Common myeloid progenitor, CD34-positive (primary cell): Measurements from ENCODE around the gene PPRC1.
A peak's percentile ranks its signal among the peaks of the same experiment; 100 is the strongest.
"Not testable (repeated sequence)": the region's sequence is repeated elsewhere in the genome, so short reads cannot be mapped to it uniquely, and the experiment has no call there.

Experiments
- CTCF ChIA-PET: fragments of 350-600 bp; sonication (Branson Sonifier 250); formaldehyde crosslinking; loops from one replicate; lab custom pipeline; 2021; ENCODE audit warnings: antibody characterized with exemption; lab: Charles Lee
- POLR2A ChIA-PET: fragments of 350-600 bp; sonication (Branson Sonifier 250); formaldehyde crosslinking; loops from one replicate; lab custom pipeline; 2021; ENCODE audit warnings: antibody characterized with exemption; lab: Charles Lee
- DNase-seq, 3 donors: peaks; one replicate each; pipeline versions ENCODE4 v3.0.0 to v3.0.0-alpha.2; 2013
- H3K27ac ChIP-seq, 2 experiments: 1 replicate in 1 of 2; 2 replicates in 1 of 2; pipeline ENCODE4 v1.7.0; 2013; ENCODE audit warnings: inconsistent platforms in 2 of 2, low read length in 2 of 2, mild to moderate bottlenecking in 2 of 2, low read depth in 1 of 2, moderate library complexity in 1 of 2; ENCODE audit not compliant: severe bottlenecking in 2 of 2, insufficient read depth in 1 of 2, poor library complexity in 1 of 2
- H3K27me3 ChIP-seq, 5 experiments: replicated peaks in 2 of 5; 1 replicate in 3 of 5; 2 replicates in 2 of 5; pipeline versions ENCODE4 v1.6.1 to v1.7.0; 2013; ENCODE audit warnings: low read length in 4 of 5, mild to moderate bottlenecking in 2 of 5, moderate library complexity in 2 of 5, inconsistent platforms in 1 of 5; ENCODE audit not compliant: insufficient read depth in 5 of 5, control insufficient read depth in 4 of 5
- H3K36me3 ChIP-seq, 4 experiments: 1 replicate in 2 of 4; 2 replicates in 2 of 4; pipeline versions ENCODE4 v1.6.1 to v1.7.0; 2013; ENCODE audit warnings: low read length in 3 of 4, control low read depth in 1 of 4, mild to moderate bottlenecking in 1 of 4; ENCODE audit not compliant: control insufficient read depth in 4 of 4, insufficient read depth in 4 of 4
- H3K4me1 ChIP-seq, 4 experiments: 1 replicate in 3 of 4; 2 replicates in 1 of 4; pipeline versions ENCODE4 v1.6.1 to v1.7.1; 2013; ENCODE audit warnings: low read length in 3 of 4, mild to moderate bottlenecking in 3 of 4, control low read depth in 1 of 4, inconsistent platforms in 1 of 4, moderate library complexity in 1 of 4; ENCODE audit not compliant: control insufficient read depth in 4 of 4, insufficient read depth in 4 of 4; ENCODE audit errors: control extremely low read depth in 1 of 4
- H3K4me3 ChIP-seq, 7 experiments: 1 replicate in 4 of 7; 2 replicates in 3 of 7; pipeline versions ENCODE4 v1.5.1 to v1.7.0; 2013; ENCODE audit warnings: mild to moderate bottlenecking in 7 of 7, low read length in 6 of 7, moderate library complexity in 6 of 7, inconsistent platforms in 2 of 7, low read depth in 2 of 7, control low read depth in 1 of 7; ENCODE audit not compliant: insufficient read depth in 4 of 7, control insufficient read depth in 1 of 7; ENCODE audit errors: extremely low read depth in 1 of 7
- H3K9me3 ChIP-seq, 5 experiments: 1 replicate in 4 of 5; 2 replicates in 1 of 5; pipeline versions ENCODE4 v1.6.1 to v1.7.1; 2013; ENCODE audit warnings: low read length in 4 of 5, mild to moderate bottlenecking in 2 of 5, inconsistent platforms in 1 of 5, low read depth in 1 of 5, moderate library complexity in 1 of 5; ENCODE audit not compliant: control insufficient read depth in 4 of 5, insufficient read depth in 2 of 5; ENCODE audit errors: control extremely low read depth in 1 of 5
- WGBS: methylation state at CpG from one replicate; pipeline ENCODE4 v1.1.5; 2013; ENCODE audit not compliant: insufficient coverage; 5-methylcytosine and 5-hydroxymethylcytosine counted together

Gene PPRC1

GRCh38 chr10:102188298-102188940 is 55.6 kb downstream of the PPRC1 start:
- peaks cover 0 to 2% (median 0%) of the 10 kb centered on the region in 4 experiments for H3K4me1 ChIP-seq
- H3K27me3 ChIP-seq = no peaks in the 10 kb centered on the region
- no peak overlapping the region for H3K27ac ChIP-seq
- ChIA-PET POLR2A (no interaction called here), CTCF (interaction anchor here (1.2 kb wide), 1 partner anchor 41 kb away, joined by 4 read pairs; no protein-coding TSS in a partner anchor)
- peaks cover 0 to 18% (median 11%) of the 10 kb centered on the region in 5 experiments for H3K9me3 ChIP-seq
- 100% methylated on average over 3 of the region's 3 CpGs for whole genome bisulfite sequencing
- DNase-seq = no peak
- no peaks in the 10 kb centered on the region for H3K36me3 ChIP-seq
- H3K4me3 ChIP-seq = no peak overlapping the region

- H3K4me1 ChIP-seq, H3K27ac ChIP-seq, H3K36me3 ChIP-seq, H3K27me3 ChIP-seq, CTCF ChIA-PET: not testable (repeated sequence)
- POLR2A ChIA-PET = interaction anchor here (0.6 kb wide), 1 partner anchor 24 kb away, joined by 3 read pairs; no protein-coding TSS in a partner anchor
- peak in 2 of 3 donors; percentile 6 to 20 for DNase-seq
- Histone ChIP-seq H3K9me3 (peaks cover 0 to 18% (median 11%) of the 10 kb centered on the region in 5 experiments), H3K4me3 (peak overlapping the region in 1 of 7 experiments; percentile 10)
- 91% methylated on average over 4 of the region's 7 CpGs for WGBS
Measured at GRCh38 chr10:102188941-102189898, 56.4 kb downstream of the PPRC1 start.

- Histone ChIP-seq H3K4me1 (peaks cover 0 to 2% (median 0%) of the 10 kb centered on the region in 4 experiments), H3K27me3 (peaks cover 0 to 4% (median 0%) of the 10 kb centered on the region in 5 experiments), H3K27ac (no peak overlapping the region), H3K4me3 (no peak overlapping the region), H3K9me3 (peaks cover 0 to 15% (median 11%) of the 10 kb centered on the region in 5 experiments), H3K36me3 (no peaks in the 10 kb centered on the region)
- DNase-seq = no peak
- WGBS = 88% methylated on average over 5 of the region's 7 CpGs
- ChIA-PET POLR2A (no interaction called here), CTCF (interaction anchor here (0.8 kb wide), 1 partner anchor 8 kb away, joined by 3 read pairs; no protein-coding TSS in a partner anchor)
Measured at GRCh38 chr10:102191956-102192355, 59.1 kb downstream of the PPRC1 start.

- CTCF ChIA-PET = no interaction called here
- WGBS = 98% methylated on average over 5 of the region's 6 CpGs
- Histone ChIP-seq H3K4me3 (no peak overlapping the region), H3K27me3 (peaks cover 0 to 4% (median 0%) of the 10 kb centered on the region in 5 experiments), H3K36me3 (no peaks in the 10 kb centered on the region), H3K27ac (no peak overlapping the region), H3K4me1 (no peaks in the 10 kb centered on the region), H3K9me3 (peaks cover 0 to 15% (median 10%) of the 10 kb centered on the region in 5 experiments)
- POLR2A ChIA-PET = no interaction called here
- DNase-seq = no peak
Measured at GRCh38 chr10:102195296-102195870, 62.5 kb downstream of the PPRC1 start.

GRCh38 chr10:102196893-102197292 is 64.1 kb downstream of the PPRC1 start:
- Histone ChIP-seq H3K4me3 (no peak overlapping the region), H3K36me3 (no peaks in the 10 kb centered on the region), H3K27me3 (peaks cover 0 to 4% (median 0%) of the 10 kb centered on the region in 5 experiments), H3K4me1 (no peaks in the 10 kb centered on the region), H3K27ac (no peak overlapping the region), H3K9me3 (peaks cover 0 to 8% (median 5%) of the 10 kb centered on the region in 5 experiments)
- ChIA-PET CTCF (no interaction called here), POLR2A (no interaction called here)
- DNase-seq = no peak
- 50% methylated on average over 1 of the region's 2 CpGs for WGBS

- 50% methylated on average over 1 of the region's 2 CpGs for WGBS
- CTCF ChIA-PET = interaction anchor here (1.0 to 1.5 kb wide), 3 partner anchors 15 to 153 kb away, joined by 3 read pairs; no protein-coding TSS in a partner anchor
- POLR2A ChIA-PET = no interaction called here
- H3K36me3 ChIP-seq = no peaks in the 10 kb centered on the region
- no peak for DNase-seq
- H3K27ac ChIP-seq = no peak overlapping the region
- peaks cover 0 to 4% (median 0%) of the 10 kb centered on the region in 5 experiments for H3K27me3 ChIP-seq
- no peaks in the 10 kb centered on the region for H3K4me1 ChIP-seq
- H3K9me3 ChIP-seq = no peaks in the 10 kb centered on the region
- H3K4me3 ChIP-seq = no peak overlapping the region
Measured at GRCh38 chr10:102198027-102198426, 65.2 kb downstream of the PPRC1 start.
